ENCODE data around the gene NCR1.
"Not testable (repeated sequence)": the region's sequence is repeated elsewhere in the genome, so short reads cannot be mapped to it uniquely, and the experiment has no call there.

GRCh38 chr19:54919646-54920563, 14.0 kb downstream of the NCR1 start:
- peak in 1 of 3 experiments; percentile 21 for TF ChIP-seq CTCF (IDR thresholded peaks at IDR 0.05)
- TF ChIP-seq POLR2A (IDR thresholded peaks at IDR 0.05), result not testable (repeated sequence)

All from testis (tissue), 2 donors.